GM21447 (cell line): ENCODE results near the gene FAM169A.
"Not testable (repeated sequence)": the region's sequence is repeated elsewhere in the genome, so short reads cannot be mapped to it uniquely, and the experiment has no call there.

Experiments
- ATAC-seq: cut with Tn5 transposase; IDR thresholded peaks from one replicate; pipeline ENCODE4 v1.9.1; 2021; ENCODE audit not compliant: unreplicated experiment

FAM169A gene

GRCh38 chr5:74865804-74866595 lies at the start of gene FAM169A:
Gene FAM169A (minus strand): TSS chr5:74866387. CDS start chr5:74841676, 24,711 bp downstream.
- ATAC-seq, result no peak

GRCh38 chr5:74915488-74915887 lies 49.3 kb upstream of the FAM169A start:
- no peak for ATAC-seq

GRCh38 chr5:74911421-74911820 lies 45.2 kb upstream of the FAM169A start:
- ATAC-seq, result not testable (repeated sequence)

- not testable (repeated sequence) for ATAC-seq
Measured at GRCh38 chr5:74909888-74910287, 43.7 kb upstream of the FAM169A start.

GRCh38 chr5:74908237-74908636 lies 42.0 kb upstream of the FAM169A start:
- ATAC-seq, result not testable (repeated sequence)

GRCh38 chr5:74904713-74905112 lies 38.5 kb upstream of the FAM169A start:
- not testable (repeated sequence) for ATAC-seq

GRCh38 chr5:74903165-74903787 lies 37.1 kb upstream of the FAM169A start:
- ATAC-seq, result no peak

GRCh38 chr5:74897049-74897448 lies 30.9 kb upstream of the FAM169A start:
- ATAC-seq, result no peak

- ATAC-seq, result no peak
Measured at GRCh38 chr5:74895906-74896305, 29.7 kb upstream of the FAM169A start.

GRCh38 chr5:74894351-74894750 lies 28.2 kb upstream of the FAM169A start:
- no peak for ATAC-seq

- no peak for ATAC-seq
Measured at GRCh38 chr5:74892921-74893320, 26.7 kb upstream of the FAM169A start.

- no peak for ATAC-seq
Measured at GRCh38 chr5:74889523-74890105, 23.4 kb upstream of the FAM169A start.

- ATAC-seq, result no peak
Measured at GRCh38 chr5:74888117-74888516, 21.9 kb upstream of the FAM169A start.

- no peak for ATAC-seq
Measured at GRCh38 chr5:74885170-74885569, 19.0 kb upstream of the FAM169A start.

- ATAC-seq, result not testable (repeated sequence)
Measured at GRCh38 chr5:74882379-74883134, 16.4 kb upstream of the FAM169A start.

- ATAC-seq, result no peak
Measured at GRCh38 chr5:74877624-74878304, 11.6 kb upstream of the FAM169A start.

- no peak for ATAC-seq
Measured at GRCh38 chr5:74875994-74876791, 10.0 kb upstream of the FAM169A start.

GRCh38 chr5:74873525-74874249 lies 7.5 kb upstream of the FAM169A start:
- no peak for ATAC-seq
